Activated CD4-positive, alpha-beta T cell treated with anti-CD3 and anti-CD28 coated beads, Interleukin-2, amount 50 U/mL, for 16 hours (primary cell): ENCODE results near the gene ALKBH4.
A peak's percentile ranks its signal among the peaks of the same experiment; 100 is the strongest.
"Not testable (repeated sequence)": the region's sequence is repeated elsewhere in the genome, so short reads cannot be mapped to it uniquely, and the experiment has no call there.

Source experiments
- DNase-seq: peaks from one replicate; pipeline ENCODE4 v3.0.0-alpha.2; 2020

The ALKBH4 gene

GRCh38 chr7:102464577-102465280 is at the start of gene ALKBH4, which contains the start of gene LRWD1:
Gene ALKBH4, minus strand, starts transcription at chr7:102464863. Its CDS starts 27 bp downstream, at chr7:102464836.
Gene LRWD1, plus strand, starts transcription at chr7:102464984. Its CDS starts 97 bp downstream, at chr7:102465081.
- peak; percentile 96 for DNase-seq

GRCh38 chr7:102512642-102513221 is 48.1 kb upstream of the ALKBH4 start:
- DNase-seq: not testable (repeated sequence)

GRCh38 chr7:102511860-102512522 is 47.3 kb upstream of the ALKBH4 start:
- not testable (repeated sequence) for DNase-seq

- DNase-seq: not testable (repeated sequence)
Measured at GRCh38 chr7:102510575-102510974, 45.9 kb upstream of the ALKBH4 start.

GRCh38 chr7:102507410-102508088 is 42.9 kb upstream of the ALKBH4 start:
- not testable (repeated sequence) for DNase-seq

- not testable (repeated sequence) for DNase-seq
Measured at GRCh38 chr7:102505298-102506185, 40.9 kb upstream of the ALKBH4 start.

- not testable (repeated sequence) for DNase-seq
Measured at GRCh38 chr7:102503141-102503540, 38.5 kb upstream of the ALKBH4 start.

GRCh38 chr7:102498321-102498720 is 33.7 kb upstream of the ALKBH4 start:
- DNase-seq: not testable (repeated sequence)

- not testable (repeated sequence) for DNase-seq
Measured at GRCh38 chr7:102497308-102497707, 32.6 kb upstream of the ALKBH4 start.

GRCh38 chr7:102496861-102497260 is 32.2 kb upstream of the ALKBH4 start:
- not testable (repeated sequence) for DNase-seq

- not testable (repeated sequence) for DNase-seq
Measured at GRCh38 chr7:102494473-102495149, 29.9 kb upstream of the ALKBH4 start.

- not testable (repeated sequence) for DNase-seq
Measured at GRCh38 chr7:102494026-102494425, 29.4 kb upstream of the ALKBH4 start.

- not testable (repeated sequence) for DNase-seq
Measured at GRCh38 chr7:102493220-102493935, 28.7 kb upstream of the ALKBH4 start.

GRCh38 chr7:102490529-102491075 is 25.9 kb upstream of the ALKBH4 start:
- DNase-seq: peak; percentile 38

- not testable (repeated sequence) for DNase-seq
Measured at GRCh38 chr7:102484317-102484716, 19.7 kb upstream of the ALKBH4 start.

GRCh38 chr7:102481962-102482361 is 17.3 kb upstream of the ALKBH4 start:
- not testable (repeated sequence) for DNase-seq

GRCh38 chr7:102479982-102480637 is 15.4 kb upstream of the ALKBH4 start:
- peak; percentile 48 for DNase-seq

GRCh38 chr7:102479209-102479584 is 14.5 kb upstream of the ALKBH4 start:
- not testable (repeated sequence) for DNase-seq

GRCh38 chr7:102478314-102479208 is 13.9 kb upstream of the ALKBH4 start, which contains the start of gene POLR2J:
Gene POLR2J, minus strand, starts transcription at chr7:102478922. Its CDS starts 62 bp downstream, at chr7:102478860.
- DNase-seq: peak; percentile 95
